CD4-positive, alpha-beta T cell treated with Interleukin-1 beta for 1 hour (primary cell): Measurements from ENCODE around the gene TMA7.
"Not testable (repeated sequence)": the region's sequence is repeated elsewhere in the genome, so short reads cannot be mapped to it uniquely, and the experiment has no call there.

Source experiments
- DNase-seq, 2 donors: peaks; one replicate each; pipeline ENCODE4 v3.0.0-alpha.2; 2020 to 2022

Gene TMA7

DNA sequence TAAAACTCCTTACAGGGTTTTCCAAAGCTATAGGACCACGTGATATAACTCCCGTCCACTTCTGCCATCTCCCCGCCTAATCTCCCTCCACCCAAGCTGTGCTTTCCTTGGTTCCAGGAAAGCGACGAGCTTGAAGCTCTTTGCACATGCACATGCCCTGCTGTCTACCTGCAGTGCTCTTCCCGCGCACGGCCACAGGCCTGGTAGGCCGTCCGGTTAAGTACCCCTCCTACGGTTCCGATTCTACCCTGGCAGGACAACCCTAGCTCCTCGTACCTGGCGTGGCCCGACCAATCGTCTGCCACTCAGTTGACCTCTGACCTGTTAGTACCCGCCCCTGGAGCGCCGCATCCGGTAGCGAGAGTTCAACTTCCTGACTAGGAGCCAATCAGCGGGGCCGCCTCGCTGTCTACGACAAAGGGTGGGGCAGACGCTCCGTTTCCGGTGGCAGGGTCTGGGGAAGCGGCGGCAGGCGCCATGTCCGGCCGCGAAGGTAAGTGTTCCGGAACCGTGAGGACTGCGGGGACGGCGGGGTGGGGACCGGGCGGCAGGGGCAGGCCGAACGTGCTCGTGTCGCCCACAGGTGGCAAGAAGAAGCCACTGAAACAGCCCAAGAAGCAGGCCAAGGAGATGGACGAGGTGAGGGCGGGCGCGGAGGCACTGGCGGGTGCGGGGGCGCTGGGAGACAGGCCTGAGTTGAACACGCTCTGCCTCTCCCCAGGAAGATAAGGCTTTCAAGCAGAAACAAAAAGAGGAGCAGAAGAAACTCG, at the start of gene TMA7, which contains the start of gene CCDC51:
TMA7 (plus strand) TSS at position 438 of the 770 bp plus-strand sequence; CDS start at position 478, 40 bp downstream.
CCDC51 (minus strand) TSS at position 300 of the 770 bp plus-strand sequence. CDS start 4,991 bp downstream, outside the sequence.
- peak; percentile 98 for DNase-seq

DNA sequence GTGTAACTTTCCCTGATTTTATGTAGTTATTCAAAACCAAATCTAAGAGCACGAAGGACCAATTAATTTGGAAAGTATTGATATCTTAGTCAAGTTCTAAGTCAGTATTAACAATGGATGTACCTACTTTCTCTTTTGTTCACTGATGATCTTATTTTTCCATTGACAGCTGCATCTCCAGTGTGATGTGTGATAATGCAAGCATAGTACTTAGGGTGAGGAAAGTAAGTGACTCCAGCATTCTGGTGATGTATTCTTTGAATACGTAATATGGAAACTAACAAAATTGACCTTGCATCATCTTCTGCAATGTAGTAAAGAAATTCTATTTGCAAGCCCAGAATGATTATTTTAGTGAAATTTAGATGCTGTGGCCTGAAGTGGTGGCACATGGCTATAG, 45.7 kb upstream of the TMA7 start:
- DNase-seq: no peak

DNA sequence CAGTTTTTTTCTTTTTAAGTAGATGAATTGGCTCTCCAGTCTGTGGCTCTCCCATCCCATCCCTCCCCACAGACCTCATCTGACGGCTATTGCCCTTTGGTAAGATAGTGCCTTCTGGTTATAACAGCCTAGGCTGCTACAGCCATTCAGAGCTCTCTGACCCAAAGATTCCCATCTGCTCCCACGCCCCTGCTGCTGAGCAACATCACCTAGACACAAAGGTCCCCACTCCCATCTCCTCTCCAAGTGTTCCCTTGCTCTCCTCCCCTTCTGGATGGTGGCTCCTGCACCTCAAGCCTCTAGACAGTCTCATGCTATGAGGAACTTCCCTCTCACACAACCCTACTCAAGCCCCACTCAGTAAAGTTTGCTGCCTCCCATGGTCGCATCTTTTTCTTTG, 44.3 kb upstream of the TMA7 start:
- DNase-seq: no peak

DNA sequence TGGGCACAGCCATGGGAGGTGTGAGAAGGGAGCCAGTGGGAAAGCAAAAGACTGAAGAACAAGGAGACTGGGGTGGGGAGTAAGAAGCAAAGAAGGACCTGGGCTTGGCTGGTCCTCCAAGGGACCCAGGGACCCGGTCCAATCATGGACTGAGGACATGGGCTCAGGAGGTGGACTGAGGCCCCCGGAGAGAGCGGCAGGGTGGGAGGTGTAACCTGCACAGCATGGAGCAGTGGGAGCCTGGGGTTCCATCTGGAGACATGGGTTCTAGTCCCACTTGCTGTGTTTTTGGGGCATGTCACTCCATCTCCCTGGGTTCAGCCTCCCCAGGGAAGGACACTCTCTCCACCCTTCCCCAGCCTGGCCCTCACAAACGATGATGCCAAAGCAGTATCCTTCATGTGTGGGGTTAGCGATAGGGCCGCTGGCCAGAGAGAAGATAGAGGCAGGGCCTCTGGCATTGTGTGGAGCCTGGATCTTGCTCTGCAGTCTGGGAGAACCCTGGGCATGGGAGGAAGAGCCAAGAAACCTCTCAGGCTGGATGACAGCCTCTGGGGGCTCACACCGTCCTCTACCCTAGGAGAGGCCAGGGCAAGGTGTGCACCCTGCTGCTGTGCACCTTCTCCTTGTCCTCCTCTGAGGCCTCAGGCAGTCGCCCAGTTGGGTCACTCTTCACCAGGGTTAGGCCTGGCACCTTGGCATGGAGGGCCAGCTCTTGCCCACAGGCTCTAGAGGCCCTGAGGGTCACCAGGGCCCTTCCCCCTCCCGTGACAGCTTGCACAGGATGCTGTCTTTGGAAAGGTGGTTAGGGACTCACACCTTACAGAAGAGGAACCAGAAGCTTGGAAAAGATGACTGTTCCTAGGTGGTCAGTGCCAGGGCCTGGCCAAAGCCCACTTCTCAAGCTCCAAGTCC, 42.0 kb upstream of the TMA7 start:
- no peak for DNase-seq

DNA sequence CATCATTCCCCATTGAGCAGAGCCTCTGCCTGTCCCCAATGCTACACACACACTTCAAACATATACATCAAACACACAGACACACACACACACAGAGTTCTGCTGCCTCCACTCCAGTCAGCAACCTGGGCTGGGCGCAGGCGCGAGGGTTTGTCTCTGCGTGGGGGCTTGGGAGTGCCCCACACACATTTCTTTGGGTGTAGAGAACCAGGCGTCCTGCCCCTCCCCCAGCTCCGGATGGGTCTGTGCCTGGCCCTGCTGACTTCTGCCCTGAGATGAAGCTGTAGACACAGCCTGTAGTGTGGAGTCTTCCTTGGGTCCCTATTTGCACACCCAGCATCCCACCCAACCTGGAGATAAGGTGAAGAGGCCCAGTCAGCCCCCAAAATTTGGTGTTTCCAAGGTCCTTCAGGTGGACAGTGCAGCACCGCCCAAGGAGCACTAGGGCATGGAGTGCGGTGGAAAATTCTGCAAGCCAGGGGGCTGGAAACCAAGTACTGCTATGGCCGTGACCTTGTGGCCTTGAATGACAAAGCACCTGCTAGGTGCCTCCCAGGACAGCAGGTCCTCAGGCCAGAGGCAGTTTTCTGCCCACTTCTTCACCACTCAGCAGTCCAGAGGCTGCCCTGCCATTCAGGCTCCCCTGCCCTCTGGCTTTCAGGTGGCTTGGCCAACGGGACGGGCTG, 41.2 kb upstream of the TMA7 start:
- no peak for DNase-seq

DNA sequence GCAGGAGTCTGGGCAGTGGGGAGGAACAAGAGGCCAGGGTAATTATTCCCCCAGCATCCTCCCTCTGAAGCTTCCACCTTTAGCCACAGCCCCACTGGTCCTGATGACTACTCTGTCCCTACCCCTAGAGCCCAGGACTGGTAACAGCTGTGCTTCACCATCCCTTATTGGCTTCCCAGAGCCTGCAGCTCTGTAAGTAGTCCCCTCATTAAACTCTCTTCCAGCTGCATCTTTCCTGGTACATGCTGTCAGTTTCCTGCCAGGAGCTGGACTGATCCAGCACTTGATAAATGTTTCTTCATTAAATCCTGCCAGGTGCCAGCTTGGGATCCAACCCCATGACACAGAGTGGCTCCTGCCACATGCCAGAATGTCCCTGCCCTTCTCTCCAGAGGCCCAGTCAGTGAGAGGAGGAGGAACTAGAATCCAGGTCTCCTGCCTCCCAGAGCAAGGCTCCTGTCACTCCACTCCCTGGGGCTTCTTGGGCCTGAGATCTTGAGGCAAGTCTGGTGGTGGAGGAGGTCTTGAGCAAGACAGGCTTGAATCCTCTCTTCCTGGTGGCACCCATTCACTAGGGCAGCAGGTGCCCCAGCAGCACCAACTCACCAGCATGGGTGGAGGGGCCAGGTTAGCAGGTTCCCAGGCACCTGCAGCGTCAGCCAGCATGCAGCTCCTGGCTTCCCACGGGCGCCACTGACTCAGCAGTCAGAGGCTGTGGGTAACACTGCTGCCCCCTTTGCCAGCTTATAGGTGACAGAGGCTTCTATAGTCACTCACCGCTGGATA, 40.5 kb upstream of the TMA7 start:
- DNase-seq: no peak

DNA sequence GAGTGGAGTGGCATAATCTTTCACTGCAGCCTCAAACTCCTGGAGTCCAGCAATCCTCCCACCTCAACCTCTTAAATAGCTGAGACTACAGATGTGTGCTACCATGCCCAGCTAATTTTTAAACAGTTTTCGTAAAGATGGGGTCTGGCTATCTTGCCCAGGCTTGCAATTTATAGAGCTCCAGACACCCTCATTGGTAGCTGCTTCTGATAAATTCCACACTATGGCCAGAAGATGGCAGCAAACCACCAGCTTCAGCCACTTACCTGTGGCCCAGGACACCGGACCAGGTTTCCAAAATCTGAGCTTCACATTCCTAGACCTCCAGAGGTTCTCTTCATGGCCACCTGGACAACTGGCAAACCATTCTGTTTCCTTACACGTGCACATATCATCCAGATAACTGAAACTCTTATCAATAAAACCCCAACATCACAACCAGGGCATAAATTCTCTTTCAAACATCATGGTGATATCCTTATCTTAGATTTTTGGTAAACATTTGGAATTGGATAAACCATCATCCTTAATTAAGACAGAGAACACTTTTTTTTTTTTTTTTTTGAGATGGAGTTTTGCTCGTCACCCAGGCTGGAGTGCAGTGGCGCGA, 39.1 kb upstream of the TMA7 start:
- DNase-seq: peak; percentile 76 to 83

DNA sequence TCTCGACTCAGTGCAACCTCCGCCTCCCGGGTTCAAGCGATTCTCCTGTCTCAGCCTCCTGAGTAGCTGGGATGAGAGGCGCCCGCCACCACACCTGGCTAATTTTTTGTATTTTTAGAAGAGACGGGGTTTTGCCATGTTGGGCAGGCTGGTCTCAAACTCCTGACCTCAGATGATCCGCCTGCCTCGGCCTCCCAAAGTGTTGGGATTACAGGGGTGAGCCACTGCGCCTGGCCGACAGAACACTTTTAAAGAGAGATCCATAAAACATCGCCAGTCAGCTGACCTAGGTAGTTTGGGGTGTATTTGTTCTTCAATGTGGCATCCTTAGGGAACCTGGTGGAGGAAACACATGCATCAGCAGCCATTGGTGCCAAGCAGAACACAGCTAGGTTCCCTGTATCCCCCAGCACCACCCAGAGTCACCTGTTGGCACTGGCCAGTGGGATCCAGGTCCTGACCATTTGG, 38.6 kb upstream of the TMA7 start:
- DNase-seq: not testable (repeated sequence)

DNA sequence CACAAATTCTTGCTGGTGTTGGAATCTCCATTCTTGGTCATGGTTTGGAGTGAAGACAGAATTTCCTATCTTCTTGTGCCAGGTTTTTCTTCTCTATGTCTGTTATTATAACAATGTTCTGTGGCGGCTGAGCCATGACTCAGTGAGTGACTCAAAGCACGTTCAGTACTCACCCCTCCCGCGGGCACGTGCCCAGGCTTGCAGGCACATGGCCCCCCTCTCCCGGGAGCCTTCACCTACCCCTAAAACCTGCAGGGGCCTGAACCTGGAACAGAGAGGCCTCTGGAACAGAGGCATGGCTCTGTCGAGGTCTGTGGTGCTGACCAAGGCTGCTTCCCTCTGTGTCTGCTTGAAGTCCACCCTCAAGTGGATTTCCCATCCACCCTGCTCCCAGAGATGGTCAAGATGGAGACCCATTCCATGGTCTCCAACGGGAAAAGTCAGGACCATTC, 37.8 kb upstream of the TMA7 start:
- no peak for DNase-seq

DNA sequence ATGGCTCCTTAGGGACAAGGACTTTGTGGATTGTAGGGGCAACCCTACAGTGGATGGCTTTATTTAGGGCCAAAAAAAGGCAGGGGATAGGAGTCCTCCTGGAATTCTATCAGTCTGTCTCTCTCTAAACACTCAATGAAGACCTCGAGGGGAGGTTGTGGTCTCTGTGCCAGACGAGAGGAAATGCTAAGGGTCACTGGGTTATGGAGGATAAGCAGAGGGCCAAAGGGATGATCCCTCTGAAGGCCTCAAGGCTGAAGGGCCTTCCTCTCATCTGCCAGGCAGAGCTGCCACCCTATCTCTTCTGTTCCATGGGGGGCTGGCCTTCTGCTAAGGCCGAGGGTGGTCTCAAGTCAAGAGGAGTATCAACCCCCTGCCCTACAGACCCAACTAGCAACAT, 37.1 kb upstream of the TMA7 start:
- no peak for DNase-seq

DNA sequence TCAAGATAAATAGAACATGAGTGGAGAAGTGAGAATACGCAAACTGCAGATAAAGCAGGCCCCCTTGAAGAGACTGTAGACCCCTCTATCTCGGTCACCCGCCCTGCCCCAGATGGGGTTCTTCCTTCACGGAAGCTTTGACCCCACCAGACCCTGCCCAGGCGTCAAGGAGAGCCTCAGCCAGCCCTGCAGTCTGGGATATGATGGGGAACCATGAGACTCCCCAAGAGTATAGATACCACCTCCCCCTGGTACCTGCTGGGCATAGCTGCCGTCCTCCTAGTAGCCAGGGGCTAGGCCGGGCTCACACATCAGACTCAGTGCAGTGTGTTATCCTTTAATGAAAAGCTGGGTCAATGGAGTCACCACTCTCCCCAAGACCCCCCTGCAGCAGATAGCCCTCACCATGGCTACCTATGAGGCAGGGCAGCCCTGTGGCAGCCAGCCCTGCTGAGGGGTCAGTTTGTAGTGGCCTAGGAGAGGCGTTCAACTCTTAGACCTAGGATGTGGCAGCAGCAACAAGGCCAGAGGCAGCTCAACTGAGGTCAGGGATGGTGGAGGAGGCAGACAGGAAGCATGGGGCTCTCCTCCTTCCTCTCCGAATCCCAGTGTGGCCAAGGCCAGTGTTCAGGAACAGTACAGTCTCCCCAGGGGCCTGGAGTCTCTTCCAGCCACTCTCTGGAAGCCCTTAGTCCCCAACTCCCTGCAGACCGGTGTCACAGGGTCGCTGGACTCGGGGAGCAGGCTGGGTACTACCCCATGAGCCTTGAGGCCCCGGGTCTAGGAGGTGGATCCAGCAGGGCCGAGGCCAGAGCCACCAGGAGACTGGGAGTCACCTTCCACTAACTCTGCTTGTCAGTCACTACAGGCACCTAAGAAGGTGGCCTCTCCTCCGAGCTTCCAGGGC, 36.3 kb upstream of the TMA7 start:
- DNase-seq: no peak

DNA sequence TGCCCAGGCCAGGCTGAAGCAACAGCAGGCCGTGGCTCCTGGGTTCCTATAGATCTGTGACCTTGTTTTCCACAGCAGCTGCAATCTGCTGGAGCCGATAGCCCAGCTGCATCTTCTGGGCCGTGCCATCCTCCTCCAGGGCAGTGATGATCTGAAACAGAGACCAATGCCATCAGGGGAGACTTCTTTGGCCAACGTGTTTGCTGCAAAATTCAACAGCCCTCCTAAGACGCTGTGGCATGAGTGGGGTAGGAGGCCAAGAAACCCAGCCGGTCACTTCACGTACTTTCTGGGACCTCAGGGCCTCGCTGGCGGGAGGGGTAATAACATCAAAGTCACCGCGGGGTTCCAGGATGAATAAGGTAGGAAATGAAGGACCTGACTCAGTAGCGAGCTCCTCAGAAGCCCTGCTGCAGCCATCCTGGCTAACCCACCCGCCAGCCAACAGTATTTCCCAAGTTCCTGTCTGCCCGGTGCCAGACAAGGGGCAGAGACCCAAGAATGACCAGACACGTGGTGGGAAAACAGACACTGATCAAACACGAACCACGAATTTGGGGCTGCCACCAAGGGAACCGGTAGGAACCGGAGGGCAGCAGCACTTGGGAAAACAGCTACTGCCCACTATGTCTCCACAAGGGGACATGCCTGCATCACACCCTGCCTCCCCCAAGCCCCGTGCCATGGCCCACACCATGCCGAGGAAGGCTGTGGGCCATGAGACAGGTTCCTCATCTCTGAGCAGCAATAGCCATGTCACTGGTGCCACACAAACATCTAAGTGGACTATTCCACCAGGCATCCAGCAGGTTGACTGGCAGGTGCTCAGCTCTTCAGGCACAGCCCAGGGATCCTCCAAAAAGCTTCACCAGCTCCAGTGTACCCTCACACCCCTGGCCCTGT, 35.4 kb upstream of the TMA7 start:
- DNase-seq: no peak

DNA sequence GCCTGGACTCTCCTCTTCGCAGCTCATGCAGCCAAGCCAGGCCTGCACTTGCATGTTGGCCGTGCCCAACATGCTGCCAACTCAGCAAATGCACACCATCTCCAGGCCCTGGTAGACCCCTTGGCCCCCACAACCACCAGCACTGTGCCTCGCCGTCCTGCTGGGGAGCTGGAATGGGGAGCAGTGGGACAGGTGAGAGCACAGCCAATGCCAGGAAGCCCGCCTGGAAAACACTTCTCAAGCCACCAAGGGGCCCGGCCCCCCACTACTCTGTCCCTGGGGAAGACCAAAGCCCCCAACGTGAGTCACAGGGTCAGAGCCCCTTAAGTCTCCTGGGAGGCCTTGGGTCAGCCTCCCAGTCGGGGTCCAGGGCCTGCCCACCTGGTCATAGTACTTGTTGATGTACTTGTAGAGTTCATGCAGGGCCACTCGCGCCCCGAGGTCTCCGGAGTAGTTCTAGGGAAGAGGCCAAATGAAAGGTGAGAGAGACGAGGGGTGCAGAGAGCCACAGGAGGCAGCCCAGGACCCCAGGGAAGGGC, 34.6 kb upstream of the TMA7 start:
- DNase-seq: no peak

DNA sequence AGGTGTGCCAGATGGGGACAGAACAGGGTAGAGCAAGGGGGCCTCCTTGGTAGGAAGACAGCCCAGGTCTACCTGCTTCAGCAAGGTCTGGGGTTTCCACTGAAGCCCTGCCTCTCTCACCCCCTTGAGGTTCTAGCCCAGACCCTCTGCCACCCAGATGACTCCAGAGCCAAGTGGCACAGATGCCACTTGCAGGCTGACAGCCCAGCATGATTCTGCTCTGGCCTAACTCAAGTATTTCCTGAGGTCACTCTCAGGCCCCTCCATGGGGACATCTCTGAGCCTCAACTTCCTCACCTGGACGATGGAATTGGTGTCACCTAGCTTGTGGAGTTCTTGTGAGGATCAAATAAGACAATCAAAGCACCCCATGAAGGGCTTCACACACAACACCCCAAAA, 34.1 kb upstream of the TMA7 start:
- no peak for DNase-seq

DNA sequence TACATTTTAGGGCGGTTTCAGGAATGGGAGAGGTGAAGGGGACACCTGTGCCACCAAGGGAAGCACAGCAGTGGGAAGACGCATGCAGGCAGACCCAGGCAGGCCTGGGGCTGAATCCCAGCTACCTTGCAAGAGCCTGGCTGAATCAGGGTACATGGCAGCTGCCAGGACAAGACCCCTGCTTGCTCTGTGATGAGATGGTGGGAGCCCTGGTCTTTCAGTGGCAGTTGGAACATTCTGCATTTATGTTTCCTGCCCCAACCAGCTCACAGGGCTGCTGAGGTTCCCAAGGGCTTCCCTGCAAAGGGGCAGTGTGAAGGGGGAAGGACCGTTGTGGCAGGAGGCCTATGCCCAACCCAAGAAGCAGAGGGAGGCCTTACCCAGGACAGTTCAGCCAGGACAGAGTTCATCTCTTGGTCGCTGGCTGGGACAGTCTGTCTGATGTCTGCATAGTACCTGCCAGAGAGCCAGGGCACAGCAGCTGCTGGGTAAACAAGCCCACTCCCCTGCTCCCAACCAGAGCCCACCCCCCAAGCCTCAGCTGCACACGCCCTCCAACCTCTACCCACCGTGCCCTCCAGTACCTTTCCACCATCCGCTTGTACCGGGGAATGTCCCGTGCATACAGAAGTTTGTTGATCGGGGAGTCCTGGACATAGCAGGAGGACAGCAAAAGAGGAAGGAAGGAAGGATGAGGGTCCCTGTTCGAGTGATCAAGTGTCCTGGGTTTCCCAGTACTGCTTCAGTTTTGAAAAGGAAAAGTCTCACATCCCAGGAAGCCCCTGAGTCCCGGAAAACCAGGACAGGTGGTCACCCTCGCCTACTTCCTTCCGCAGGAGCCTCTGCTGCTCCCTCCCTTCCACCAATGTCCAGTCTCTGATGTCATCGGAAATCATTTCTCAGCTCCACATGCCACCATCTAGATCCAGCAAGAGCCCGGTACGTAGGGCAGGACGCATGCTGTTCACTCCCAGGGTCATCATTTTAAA, 33.3 kb upstream of the TMA7 start:
- DNase-seq: no peak

DNA sequence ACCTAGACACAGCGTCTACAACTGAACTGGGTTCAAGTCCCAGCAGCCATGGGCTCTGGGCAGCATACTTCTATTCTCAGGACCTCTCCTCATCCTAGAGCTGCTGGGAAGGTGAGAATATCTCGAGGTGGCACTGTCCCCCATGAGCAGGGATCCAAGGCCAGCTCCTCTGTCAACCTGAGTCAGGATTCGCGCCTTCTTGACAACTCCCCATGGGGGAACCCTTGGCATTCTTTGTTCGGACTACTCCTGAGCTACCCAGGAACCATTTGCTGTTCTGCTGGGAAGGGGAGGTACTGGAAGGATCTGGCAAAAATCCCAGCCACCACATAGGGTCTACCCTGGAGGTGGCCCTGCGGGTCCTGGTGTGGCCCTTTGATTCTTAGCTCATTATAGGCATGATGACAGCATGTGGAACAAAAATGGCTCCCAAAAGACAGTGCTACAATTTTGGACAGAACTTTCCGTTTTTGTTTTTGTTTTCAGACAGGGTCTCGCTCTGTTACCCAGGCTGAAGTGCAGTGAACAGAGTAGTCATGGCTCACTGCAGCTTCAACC, 32.4 kb upstream of the TMA7 start:
- no peak for DNase-seq

DNA sequence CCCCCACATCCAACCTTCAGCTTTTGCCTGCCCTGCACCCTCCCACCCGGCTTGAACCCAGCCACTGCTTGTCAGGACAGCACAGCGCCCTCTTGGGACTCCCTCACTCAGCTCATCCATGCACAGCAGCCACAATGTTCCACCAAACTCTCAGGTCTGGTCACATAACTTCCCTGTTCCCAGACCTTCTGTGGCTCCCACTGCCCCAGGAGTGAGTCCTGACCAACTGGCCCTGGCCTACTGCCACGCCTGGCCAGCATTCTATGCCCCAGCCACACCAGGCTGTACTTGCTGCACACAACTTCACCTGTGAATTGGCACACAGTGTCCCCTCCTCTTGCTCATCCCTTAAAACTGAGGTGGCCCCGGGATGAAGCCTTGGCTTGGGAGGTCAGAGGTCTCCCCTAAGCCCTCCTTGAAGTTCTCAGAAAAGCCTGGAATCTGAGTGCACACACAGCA, 31.2 kb upstream of the TMA7 start:
- DNase-seq: no peak
